NT2/D1 (cell line): ENCODE data around the gene ROBO1.

Experiments used
- SUZ12 ChIP-seq: IDR thresholded peaks from 2 replicates; pipeline ENCODE4 v1.6.1; 2011; ENCODE audit not compliant: insufficient read length, insufficient read depth; ENCODE audit errors: extremely low read depth
- YY1 ChIP-seq: IDR thresholded peaks from 2 replicates; pipeline ENCODE4 v1.6.1; 2011; ENCODE audit not compliant: insufficient read length, insufficient read depth

DNA sequence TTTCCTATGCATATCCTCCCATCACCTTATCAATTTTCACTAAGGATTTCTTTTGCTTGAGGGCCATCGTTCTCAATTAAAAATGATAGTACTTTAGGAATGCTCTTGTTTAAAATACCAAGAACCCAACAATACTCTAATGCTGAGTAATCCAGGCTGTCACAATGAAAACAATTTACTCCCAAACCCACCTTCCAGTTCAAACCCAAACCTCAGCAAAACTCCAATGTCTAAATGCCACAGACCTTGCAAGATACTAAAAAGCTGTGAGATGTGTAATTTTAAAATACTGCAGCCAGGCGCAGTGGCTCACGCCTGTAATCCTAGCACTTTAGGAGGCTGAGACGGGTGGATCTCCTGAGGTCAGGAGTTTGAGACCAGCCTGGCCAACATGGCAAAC lies 889.8 kb downstream of the ROBO1 start:
- no peak for TF ChIP-seq SUZ12
- no peak for TF ChIP-seq YY1
